ENCODE measurements around the gene FAF1.
"Not testable (repeated sequence)": the region's sequence is repeated elsewhere in the genome, so short reads cannot be mapped to it uniquely, and the experiment has no call there.

FAF1 gene

DNA sequence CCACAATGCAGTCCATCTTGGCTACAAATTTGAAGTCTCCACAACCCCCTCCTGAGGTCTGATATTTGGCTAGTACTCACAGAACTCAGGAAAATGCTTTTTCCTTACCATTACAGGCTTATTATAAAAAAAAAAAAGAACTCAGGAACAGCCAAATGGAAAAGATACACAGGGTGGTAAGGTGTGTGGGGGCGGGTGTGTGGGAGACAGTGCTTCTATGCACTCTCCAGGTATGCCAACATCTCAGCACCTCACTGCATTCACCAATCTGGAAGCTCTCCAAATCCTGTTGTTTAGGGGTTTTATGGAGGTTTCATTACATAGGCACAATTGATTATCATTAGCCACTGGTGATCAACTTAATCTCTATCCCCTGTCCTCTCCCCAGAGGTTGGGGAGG lies 126.9 kb downstream of the FAF1 start:
- FAIRE-seq, result no peak

DNA sequence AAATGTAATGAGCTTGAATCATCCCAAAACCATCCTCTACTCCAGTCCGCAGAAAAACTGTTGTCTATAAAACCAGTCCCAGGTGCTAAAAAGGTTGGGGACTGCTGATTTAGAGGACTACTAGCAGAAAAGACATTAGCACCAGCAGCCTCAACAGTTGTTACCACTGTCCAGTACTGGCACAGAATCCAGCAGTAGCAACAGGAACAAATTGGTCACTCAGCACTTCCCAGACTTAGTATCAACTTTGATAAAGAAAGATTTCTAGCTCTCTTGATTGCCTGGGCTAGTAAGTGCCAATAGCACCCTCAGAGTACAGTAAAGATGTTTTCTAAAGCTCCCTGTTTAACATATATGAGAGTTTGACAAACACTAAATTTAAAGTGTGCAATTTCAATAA lies 127.9 kb downstream of the FAF1 start:
- FAIRE-seq, result no peak

DNA sequence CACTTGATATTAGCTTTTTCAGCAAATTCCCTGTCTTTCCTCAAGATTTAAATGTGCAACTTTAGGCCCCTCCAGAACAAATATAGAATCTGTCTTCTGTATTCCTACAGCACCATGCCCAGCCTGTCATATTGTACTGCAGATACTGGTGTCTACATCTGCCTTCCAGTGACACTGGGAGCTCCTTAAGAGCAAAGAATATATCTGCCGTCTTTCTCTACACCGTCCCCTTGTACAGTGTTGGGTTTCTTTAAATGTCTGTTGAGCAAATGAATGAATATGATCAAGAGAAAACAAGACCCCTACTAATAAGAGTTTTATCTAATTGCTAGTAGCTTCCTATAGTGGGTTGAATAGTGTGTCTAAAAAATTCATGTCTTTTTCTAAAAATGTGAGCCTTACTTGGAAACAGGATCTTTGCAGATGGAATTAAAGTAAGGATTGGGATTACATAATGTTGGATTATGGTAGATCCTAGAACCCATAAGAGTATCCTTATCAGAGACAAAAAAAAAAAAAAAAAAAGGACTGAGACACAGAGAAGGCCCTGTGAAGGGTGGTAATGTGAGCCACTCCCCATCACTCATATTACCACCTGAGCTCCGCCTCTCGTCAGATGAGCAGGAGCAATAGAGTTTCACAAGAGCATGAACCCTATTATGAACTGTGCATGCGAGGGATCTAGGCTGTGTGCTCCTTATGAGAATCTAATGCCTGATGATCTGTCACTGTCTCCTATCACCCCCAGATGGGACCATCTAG lies 128.6 kb downstream of the FAF1 start:
- no peak for FAIRE-seq

DNA sequence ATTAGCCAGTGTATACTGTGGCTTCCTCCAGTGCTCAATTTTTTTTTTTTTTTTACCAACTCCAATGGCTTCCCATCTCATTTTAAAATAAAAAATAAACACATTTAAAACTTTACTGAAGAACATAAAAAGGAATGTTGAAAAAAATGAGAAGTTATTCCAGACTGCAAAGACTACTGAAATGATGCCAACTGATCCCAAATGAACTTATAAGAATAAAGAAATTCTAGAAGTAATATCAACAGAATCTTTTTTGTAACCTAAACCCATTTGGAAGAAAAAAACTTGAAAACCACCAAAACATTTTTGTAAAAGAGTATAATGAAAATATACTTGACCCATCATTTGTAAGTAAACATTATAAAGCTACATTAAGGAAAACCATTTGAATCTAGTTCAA lies 129.4 kb downstream of the FAF1 start:
- no peak for FAIRE-seq

DNA sequence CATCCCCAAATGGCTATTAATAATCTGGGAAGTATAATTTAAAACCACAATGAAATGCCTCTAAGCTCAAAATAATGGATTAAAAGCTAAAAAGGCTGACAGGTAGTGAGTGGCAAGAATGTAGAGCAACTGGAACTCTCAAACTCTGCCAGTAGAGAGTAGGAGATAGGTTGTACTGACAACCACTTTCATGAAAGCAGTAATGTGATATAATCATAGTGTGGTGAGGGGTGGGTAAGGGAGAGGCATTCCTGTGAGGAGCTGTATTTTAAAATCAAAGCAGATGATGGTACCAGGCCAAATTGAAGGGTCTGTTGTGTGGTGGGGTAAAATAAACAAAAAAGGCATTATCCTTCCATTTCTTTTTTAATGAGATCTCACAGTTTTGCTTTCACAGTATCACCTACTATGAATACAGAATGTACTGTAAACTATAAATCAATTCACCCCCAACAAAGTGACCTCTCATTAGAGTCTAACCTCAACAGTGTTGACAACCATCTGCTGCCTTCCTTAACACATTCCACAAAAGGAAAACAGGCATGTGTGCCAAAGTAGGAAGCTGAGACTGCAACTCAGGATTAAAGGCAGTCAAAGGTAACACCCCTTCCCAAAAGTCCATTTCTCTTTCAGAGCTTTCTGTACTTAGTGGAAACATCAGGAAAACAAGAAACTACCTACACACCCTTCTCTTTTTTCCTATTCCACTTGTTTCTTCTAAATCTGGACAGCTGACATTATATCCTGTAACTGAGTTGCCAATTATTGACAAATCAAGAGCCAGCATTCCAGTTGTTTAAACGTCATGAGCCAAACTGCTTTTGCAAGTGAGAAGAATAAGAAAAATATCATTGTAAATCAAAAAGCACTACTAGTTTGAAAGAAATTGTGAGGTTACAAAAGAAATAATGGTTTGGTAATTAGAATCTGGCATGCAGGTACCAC lies 130.8 kb downstream of the FAF1 start:
- FAIRE-seq, result no peak

DNA sequence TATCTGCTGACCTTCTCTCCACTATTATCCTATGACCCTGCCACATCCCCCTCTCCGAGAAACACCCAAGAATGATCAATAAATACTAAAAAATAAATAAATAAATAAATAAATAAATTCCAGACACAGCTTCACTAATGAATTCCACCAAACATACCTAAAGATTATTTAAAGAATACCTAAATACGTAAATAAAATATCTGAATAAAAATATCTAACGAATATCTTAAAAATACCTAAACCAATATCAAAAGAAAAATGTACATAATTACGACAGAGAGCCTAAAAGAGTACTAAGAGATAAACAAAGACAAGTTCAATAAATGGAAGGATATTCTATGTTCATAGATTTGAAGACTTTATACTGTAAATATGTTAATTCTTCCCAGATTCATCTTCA lies 132.5 kb downstream of the FAF1 start:
- FAIRE-seq, result peak; percentile 63

DNA sequence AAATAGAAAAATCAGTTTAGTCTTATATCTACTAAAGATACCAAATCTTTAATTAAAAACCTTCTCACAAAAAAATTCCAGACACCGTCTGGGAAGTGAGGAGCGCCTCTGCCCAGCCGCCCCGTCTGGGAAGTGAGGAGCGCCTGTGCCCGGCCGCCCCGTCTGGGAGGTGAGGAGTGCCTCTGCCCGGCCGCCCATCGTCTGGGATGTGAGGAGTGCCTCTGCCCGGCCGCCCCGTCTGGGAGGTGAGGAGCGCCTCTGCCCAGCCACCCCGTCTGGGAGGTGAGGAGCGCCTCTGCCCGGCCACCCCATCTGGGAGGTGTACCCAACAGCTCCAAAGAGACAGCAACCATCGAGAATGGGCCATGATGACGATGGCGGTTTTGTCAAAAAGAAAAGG lies 133.3 kb downstream of the FAF1 start:
- not testable (repeated sequence) for FAIRE-seq

DNA sequence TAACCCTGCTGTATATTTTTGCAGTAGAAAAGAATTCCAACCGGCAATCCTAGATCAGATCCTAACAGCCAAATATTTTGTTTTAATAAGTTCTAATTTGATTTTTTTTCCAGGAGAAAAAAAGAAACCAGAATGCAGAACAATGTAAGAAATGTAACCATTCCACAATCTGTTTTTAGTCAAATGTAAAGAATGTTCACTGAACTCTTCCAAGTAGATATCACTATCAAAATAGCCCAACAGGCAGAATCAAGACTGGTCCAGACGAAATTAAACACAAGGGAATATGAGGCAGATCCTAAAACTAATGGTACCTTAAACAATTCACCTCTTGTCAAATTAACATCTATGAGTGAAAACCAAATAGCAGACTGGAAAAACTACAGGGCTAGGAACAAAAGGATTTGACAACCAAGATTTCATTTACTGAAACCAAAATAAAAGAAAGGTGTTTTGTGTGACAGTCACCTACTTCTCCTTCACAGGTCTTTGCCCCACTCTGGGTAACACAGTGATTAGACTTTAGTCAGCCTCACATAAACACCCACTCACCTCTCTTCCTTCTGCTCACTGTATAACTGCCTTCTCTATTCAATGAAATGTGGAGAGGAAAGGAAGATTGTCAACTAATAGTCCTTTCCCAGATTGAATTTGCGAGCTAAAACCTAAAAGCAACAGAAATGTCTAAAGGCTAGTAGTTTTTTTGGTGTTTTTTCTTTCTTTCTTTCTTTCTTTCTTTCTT lies 137.9 kb downstream of the FAF1 start:
- no peak for FAIRE-seq

DNA sequence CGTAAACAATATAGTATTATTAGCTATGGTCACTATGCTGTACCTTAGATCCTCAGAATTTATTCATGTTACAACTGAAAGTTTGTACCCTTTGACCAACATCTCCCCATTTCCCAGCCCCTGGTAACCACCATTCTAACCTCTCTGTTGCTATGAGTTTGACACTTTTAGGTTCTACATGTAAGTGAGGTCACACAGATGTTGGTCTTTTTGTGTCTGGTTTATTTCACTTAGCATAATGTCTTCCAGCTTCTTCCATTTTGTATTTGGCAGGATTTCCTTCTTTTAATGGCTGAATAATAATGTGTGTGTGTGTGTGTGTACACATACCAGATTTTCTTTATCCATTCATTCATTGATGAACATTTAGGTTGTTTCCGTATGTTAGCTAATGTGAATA lies 139.5 kb downstream of the FAF1 start:
- no peak for FAIRE-seq

DNA sequence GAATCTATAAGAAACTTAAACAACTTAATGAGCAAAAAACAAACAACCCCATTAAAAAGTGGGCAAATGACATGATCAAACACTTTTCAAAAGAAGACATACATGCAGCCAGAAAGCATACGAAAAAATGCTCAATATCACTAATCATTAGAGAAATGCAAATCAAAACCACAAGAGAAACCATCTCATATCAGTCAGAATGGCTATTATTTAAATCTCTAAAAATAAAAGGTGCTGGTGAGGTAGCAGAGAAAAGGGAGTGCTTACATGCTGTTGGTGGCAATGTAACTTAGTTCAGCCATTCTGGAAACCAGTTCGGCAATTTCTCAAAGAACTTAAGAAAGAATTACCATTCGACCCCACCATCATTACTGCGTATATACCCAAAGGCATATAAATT lies 147.7 kb downstream of the FAF1 start:
- FAIRE-seq, result no peak

DNA sequence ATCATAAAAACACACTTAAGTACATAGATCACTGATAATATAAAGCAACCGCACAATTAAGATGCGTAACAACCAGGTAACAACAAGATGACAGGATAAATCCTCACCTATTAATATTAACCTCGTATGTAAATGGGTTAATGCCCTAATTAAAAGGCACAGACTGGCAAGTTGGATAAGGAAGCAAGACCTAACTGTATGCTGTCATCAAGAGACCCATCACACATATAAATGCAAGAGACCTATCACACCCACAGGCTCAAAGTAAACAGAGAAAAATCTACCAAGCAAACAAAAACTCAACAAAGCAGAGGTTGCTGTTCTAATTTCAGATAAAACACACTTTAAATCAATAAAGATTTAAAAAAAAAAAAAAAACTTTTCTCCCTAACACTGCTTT lies 151.8 kb downstream of the FAF1 start:
- no peak for FAIRE-seq

DNA sequence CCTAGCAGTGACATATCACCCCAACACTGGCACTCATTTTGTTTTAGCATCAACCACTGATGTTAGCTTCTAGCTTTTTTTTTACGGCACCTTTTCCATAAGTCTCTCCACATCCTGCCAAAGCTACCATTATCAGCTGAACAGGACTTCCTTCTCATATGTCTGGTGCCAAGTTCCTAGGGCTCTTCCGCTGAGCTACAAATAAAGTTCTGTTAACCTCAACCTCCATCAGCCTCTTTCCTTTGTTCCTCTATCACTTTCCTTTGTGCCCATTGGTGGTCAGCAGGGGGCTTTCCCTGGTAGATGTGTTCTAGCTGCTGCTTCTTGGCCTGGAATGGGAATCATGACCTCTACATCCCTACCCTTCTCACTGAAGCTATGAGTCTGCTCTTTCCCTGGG lies 163.8 kb downstream of the FAF1 start:
- no peak for FAIRE-seq

DNA sequence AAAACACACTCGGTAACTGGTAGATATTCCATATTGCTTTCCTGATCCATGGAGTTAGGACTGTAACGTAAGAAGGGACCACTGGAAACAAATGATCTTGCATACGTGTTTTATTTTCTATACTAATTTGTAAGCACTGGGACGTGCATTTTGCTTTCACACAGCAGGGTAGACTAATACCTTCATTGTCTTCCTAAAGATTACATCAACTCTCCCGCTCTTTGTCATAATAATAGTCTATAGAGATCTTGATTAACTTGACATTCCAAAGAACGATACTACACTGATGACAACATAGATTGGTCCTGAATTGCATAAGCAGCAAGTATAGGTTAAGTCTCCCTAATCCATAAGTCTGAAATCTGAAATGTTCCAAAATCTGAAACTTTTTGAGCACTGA lies 166.5 kb downstream of the FAF1 start:
- no peak for FAIRE-seq

DNA sequence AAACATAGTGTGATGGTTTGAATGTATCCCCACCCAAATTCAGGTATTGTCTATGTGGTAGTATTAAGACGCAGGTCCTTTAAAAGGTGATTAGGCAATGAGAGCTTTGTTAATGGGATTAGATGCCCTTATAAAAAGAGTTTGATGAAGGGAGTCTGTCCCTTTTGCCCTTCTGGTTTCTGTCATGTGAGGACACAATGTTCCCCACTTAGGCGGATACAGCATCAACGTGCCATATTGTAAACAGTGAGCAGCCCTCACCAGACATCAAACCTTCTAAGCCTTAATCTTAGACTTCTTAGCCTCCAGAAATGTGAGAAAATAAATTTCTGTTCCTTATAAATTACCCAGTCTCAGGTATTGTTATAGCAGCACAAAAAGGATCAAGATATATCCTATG lies 172.8 kb downstream of the FAF1 start:
- FAIRE-seq, result no peak

DNA sequence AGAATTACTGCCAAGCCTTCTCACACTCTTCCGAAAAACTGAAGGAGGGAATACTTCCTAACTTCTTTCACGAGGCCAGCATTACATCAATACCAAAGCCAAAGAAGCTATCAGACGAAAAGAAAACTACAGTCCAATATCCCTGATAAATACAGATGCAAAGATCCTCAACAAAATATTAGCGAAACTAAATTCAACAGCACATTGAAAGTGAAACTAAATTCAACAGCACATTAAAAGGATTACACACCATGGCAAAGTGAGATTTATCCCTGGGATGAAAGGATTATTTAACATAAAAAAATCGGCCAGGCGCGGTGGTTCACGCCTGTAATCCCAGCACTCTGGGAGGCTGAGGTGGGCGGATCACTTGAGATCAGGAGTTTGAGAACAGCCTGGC lies 176.8 kb downstream of the FAF1 start:
- FAIRE-seq, result no peak

DNA sequence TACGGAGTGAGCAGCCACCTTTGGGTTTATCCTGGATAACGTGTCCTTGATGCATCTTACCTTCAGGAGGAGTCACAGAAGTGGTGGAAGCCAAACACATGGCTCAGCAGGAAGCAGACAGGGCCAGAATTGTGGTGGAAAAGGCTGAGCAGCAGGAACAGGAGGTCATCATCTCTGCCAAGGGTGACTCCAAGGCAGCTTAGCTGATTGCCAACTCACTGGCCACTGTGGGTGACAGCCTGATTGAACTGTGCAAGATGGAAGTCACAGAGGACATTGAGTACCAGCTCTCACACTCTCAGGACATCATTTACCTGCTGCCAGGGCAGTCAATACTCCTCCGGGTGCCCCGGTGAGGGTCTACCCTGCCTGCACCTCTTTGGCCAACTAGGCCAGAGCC lies 179.3 kb downstream of the FAF1 start:
- no peak for FAIRE-seq

DNA sequence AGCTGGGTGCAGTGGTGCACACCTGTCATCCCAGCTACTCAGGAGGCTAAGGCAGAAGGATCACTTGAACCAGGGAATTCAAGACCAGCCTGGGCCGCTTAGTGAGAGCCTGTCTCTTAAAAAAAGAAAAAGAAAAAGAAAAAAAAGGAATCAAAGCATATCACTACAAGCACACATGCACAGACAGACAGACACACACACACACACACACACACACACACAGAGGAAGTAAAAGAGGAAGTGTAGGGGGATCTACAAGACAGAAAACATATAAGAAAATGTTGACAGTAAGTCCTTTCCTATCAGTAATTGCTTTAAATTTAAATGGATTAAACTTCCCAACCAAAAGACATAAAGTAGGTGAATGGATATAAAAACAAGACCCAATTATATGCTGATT lies 180.3 kb downstream of the FAF1 start:
- no peak for FAIRE-seq

DNA sequence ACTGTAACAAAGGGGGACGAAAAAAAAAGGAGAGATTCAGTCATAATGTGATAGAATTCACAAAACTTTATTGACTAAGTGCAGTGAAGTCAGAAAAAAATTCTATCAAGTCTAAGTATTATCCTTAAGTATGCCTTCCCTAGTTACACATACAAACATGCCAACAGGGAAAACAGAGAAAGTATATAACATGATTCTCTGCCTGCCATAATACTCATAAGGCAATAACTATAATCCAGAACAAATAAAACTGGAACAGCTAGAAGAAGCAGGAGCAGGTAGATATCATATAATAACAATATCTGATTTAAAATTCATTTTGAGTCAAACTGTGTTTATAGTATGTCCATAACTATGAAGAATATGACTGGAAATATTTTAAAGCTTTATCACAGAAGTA lies 184.3 kb downstream of the FAF1 start:
- no peak for FAIRE-seq

DNA sequence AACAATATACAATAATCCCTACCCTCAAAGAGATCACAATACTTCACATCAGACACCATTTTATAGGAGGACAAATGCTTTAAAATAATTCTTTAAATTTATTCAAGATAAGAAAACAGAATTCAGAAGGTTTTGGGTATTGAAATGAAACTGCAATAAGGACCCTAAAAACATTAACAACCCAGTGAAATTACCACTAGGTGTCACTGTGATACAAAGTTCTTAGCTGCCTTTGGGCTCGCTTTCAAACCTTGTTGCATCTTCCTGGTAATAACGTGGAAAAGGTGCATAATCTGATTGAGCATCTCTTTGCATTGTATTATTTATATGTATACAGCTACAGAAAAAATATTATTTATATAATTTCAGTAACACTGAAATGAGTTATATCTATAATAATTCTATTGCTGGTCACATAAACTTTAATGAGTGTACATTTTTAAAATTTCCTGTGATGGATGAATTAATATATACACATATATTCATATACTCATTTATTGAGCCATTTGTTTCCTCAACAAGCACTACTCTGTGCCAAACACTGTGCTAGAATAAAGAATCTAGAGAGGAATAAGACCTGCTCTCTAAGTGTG lies 185.2 kb downstream of the FAF1 start:
- FAIRE-seq, result peak; percentile 82

DNA sequence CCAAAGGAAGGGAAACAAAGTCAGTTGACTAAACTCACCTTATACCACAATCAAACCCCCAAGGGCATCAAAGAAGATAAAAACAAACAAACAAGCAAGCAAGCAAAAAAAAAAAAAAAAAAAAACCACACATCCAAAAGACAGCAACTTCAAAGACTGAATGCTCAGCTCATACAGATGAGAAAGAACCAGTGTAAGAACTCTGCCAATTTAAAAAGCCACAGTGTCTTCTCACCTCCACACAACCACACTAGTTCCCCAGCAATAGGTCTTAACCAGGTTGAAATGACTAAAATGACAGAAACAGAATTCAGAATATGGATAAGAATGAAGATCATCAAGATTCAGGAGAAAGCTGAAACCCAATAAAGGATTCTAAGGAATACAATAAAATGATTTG lies 193.4 kb downstream of the FAF1 start:
- FAIRE-seq, result no peak

DNA sequence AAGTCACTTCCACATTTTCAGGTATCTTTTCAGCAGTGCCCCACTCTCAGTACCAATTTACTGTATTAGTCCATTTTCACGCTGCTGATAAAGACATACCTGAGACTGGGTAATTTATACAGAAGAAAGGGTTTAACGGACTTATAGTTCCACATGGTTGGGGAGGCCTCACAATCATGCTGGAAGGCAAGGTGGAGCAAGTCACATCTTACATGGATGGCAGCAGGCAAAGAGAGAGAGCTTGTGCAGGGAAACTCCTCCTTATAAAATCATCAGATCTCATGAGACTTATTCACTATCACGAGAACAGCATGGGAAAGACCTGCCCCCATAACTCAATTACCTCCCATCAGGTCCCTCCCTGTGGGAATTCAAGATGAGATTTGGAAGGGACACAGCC lies 203.5 kb downstream of the FAF1 start:
- not testable (repeated sequence) for FAIRE-seq

DNA sequence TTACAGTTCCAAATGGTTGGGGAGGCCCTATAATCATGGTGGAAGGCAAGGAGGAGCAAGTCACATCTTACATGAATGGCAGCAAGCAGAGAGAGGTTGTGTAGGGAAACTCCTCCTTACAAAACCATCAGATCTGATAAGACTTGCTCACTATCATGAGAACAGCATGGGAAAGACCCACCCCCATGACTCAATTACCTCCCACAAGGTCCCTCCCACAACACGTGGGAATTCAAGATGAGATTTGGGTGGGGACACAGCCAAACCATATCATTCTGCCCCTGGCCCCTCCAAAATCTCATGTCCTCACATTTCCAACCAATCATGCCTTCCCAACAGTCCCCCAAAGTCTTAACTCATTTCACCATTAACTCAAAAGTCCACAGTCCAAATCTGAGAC lies 205.3 kb downstream of the FAF1 start:
- not testable (repeated sequence) for FAIRE-seq

DNA sequence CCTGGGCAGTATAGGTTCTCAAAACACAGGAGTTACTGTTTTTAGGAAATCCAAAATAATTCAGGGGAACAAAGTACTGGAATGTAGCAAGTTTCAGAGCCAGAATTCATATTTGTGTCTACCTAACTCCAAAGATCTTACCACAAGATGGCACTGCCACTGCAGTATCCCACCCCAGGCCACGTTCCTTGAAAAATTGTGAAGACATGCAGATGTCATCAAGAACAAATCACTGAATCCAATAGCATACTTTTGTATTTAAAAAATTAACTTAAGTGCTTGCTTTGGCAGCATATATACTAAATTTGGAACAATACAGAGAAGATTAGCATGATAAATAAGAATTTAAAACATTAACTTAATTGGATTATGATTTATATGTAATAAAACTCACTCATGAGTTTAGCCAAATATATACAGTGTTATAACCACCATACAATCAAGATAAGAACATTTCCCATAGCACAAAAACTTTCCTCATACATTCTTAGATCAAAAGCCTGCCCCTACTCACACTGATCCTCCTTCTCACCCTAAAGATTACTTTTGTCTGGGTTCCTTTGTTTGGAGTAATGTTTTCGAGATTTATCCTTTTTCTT lies 209.9 kb downstream of the FAF1 start:
- FAIRE-seq, result peak; percentile 13
